Activated CD4-positive, alpha-beta memory T cell treated with anti-CD3 and anti-CD28 coated beads for 36 hours (primary cell): Measurements from ENCODE around the gene ZBTB20. TPM values are rescaled to one million over a fixed set of nuclear protein-coding genes. Genes with fewer than 3 reads are reported as not detected.
"Not testable (repeated sequence)": the region's sequence is repeated elsewhere in the genome, so short reads cannot be mapped to it uniquely, and the experiment has no call there.

ENCODE experiments used
- CTCF ChIA-PET: fragments of 350-600 bp; sonication (Branson Sonifier 250); formaldehyde crosslinking; loops from one replicate; lab custom pipeline; 2021; ENCODE audit warnings: antibody characterized with exemption, inconsistent platforms; lab: Charles Lee
- POLR2A ChIA-PET: fragments of 350-600 bp; sonication (Branson Sonifier 250); formaldehyde crosslinking; loops from one replicate; lab custom pipeline; 2021; ENCODE audit warnings: antibody characterized with exemption; lab: Charles Lee
- DNase-seq: peaks from one replicate; pipeline ENCODE4 v3.0.0-alpha.2; 2020
- H3K27ac Mint-ChIP-seq: one replicate; pipeline ENCODE4 v1.8.0; 2021; ENCODE audit warnings: mixed read lengths
- H3K27me3 Mint-ChIP-seq: one replicate; pipeline ENCODE4 v1.8.0; 2021; ENCODE audit warnings: mixed read lengths
- H3K36me3 Mint-ChIP-seq: one replicate; pipeline ENCODE4 v1.8.0; 2021; ENCODE audit warnings: mixed read lengths
- H3K4me1 Mint-ChIP-seq: one replicate; pipeline ENCODE4 v1.8.0; 2021; ENCODE audit warnings: low read depth, mixed read lengths
- H3K4me3 Mint-ChIP-seq: one replicate; pipeline ENCODE4 v1.8.0; 2021; ENCODE audit warnings: mild to moderate bottlenecking, mixed read lengths
- H3K9me3 Mint-ChIP-seq: one replicate; pipeline ENCODE4 v1.8.0; 2021; ENCODE audit warnings: mixed read lengths
- intact Hi-C: fragments of 100-400 bp; cut with micrococcal nuclease; formaldehyde crosslinking; loops from one replicate; pipeline ENCODE4 v1.15.1; 2023
- total RNA-seq, 2 experiments: library from RNA; stranded (reverse); gene quantifications; one replicate each; pipeline ENCODE4 v1.2.3, GENCODE V29; 2021

The ZBTB20 gene
- total RNA-seq, 2 experiments from 2014 or later = 4.4 to 5.4 TPM

GRCh38 chr3:114706591-114707232 lies 440.4 kb downstream of the ZBTB20 start:
- Mint-ChIP-seq H3K9me3 (no peaks in the 10 kb centered on the region), H3K27ac (no peak overlapping the region), H3K4me1 (peaks cover 9% of the 10 kb centered on the region), H3K36me3 (peaks cover under 1% of the 10 kb centered on the region), H3K4me3 (no peak overlapping the region), H3K27me3 (no peaks in the 10 kb centered on the region)
- DNase-seq = peak; percentile 50
- ChIA-PET CTCF (no interaction called here), POLR2A (no interaction called here)
- intact Hi-C loops = no loop called here

DNA sequence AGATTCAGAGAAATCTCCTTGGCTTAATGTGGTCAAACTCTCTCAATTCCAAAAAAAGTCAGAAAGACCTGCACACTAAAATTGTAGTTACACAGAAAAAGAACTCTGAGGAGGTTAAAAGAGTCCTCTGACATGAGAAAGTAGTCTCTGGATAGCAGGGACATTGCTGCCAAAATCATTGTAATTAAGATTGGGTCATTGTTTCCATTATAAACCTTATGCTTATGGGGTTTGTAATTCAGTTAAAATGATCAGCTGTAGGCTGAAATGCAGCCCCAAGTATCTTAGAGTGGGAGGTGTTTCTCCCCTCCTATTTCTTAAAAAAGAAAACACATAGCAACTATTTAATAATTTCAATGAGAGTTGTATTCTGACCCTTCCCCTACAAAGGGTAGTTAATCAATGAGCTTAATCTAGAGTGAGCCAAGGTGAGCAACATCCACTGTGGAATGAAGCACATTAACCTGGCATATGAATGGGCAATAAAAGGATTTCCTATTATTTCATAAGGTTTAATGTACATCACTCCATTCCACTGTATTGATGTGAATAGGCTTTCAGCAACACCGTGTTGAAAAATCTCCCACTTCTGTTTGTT lies 446.4 kb downstream of the ZBTB20 start:
- ChIA-PET POLR2A (no interaction called here), CTCF (no interaction called here)
- intact Hi-C loops = no loop called here
- H3K4me3 Mint-ChIP-seq = no peak overlapping the region
- H3K27ac Mint-ChIP-seq = no peak overlapping the region
- no peak for DNase-seq
- H3K9me3 Mint-ChIP-seq = no peaks in the 10 kb centered on the region
- no peaks in the 10 kb centered on the region for H3K36me3 Mint-ChIP-seq
- H3K27me3 Mint-ChIP-seq = no peaks in the 10 kb centered on the region
- H3K4me1 Mint-ChIP-seq = no peaks in the 10 kb centered on the region

DNA sequence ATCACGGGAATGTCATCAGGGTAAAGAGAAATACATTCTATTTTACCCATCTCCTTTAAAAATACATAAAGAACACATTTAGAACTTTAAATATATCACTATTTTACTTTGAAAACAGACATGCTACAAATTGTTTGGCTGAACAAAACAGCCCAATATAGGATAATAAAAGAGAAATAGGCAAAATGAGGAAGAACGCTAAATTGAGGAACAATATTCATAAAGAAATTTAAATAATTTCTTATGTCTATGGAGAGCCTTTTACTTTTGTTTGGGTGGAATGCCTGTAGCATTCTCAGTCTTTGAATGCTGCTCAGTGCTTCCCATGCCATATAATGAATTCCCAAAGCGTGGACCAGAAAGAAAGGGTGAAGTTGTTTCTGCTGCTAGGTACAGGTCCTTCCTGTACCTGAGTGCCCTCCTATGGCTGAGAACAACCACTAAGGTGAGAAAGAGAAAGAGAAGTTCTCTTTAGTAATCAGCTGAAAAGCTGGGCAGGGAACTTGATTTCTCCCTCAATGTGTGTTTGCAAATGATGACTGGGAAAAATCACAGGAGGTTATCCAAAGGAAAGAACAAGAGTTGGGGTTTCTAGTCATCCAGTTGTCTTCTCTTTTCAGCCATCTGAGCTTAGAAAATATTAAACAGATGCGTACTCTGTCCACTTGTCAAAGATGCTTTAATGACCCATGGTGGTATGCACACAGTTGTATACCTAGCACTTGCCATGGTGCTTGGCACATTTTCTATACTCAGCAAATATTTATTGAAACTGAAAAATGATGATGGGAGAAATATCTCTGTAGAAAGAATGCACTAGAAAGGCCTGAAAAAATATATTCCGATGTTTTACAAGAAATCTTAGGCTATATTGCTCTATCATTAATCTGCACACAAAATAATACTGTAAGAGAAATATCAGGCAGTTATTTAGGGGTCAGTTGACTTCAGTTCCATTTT lies 448.7 kb downstream of the ZBTB20 start:
- no peaks in the 10 kb centered on the region for H3K4me1 Mint-ChIP-seq

DNA sequence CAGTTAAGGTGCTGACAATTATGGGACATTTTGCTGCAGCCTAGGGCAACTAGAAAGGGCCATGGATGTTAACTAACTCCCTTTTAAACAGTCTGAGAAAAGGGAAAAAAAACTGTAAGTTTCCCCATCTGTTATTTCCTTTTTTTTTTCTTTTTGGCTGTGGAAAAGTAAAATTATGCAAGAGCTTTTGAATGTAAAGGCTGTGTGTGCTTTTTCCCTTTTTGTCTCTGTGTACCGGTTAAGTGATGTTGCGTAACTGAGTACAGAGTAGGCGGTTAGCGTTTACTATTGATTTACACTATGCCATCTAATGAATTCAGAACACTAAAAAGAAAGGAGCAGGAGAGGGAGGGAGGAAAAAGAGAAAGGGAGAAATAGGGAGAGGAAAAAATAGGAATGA lies 449.7 kb downstream of the ZBTB20 start:
- H3K27me3 Mint-ChIP-seq = no peaks in the 10 kb centered on the region
- CTCF ChIA-PET = no interaction called here
- no peaks in the 10 kb centered on the region for H3K9me3 Mint-ChIP-seq
- POLR2A ChIA-PET = no interaction called here
- H3K4me3 Mint-ChIP-seq = no peak overlapping the region
- DNase-seq = no peak
- peaks cover 6% of the 10 kb centered on the region for H3K4me1 Mint-ChIP-seq
- intact Hi-C loops = no loop called here
- no peak overlapping the region for H3K27ac Mint-ChIP-seq
- peaks cover 3% of the 10 kb centered on the region for H3K36me3 Mint-ChIP-seq

More for the DNA sequence above, 448.7 kb downstream of the ZBTB20 start:
- Mint-ChIP-seq H3K36me3 (no peaks in the 10 kb centered on the region), H3K27me3 (no peaks in the 10 kb centered on the region), H3K4me3 (no peak overlapping the region), H3K9me3 (no peaks in the 10 kb centered on the region), H3K27ac (no peak overlapping the region)
- no peak for DNase-seq
- intact Hi-C loops = no loop called here
- ChIA-PET CTCF (no interaction called here), POLR2A (no interaction called here)

- intact Hi-C loops = no loop called here
- CTCF ChIA-PET = interaction anchor here (0.7 kb wide), 1 partner anchor 8 kb away, joined by 3 read pairs; no protein-coding TSS in a partner anchor
- Mint-ChIP-seq H3K27me3 (no peaks in the 10 kb centered on the region), H3K4me3 (no peak overlapping the region), H3K27ac (no peak overlapping the region), H3K36me3 (peaks cover 3% of the 10 kb centered on the region), H3K9me3 (no peaks in the 10 kb centered on the region), H3K4me1 (peaks cover 12% of the 10 kb centered on the region)
- no peak for DNase-seq
- POLR2A ChIA-PET = no interaction called here
These were observed 452.8 kb downstream of the ZBTB20 start for GRCh38 chr3:114694251-114694650.

DNA sequence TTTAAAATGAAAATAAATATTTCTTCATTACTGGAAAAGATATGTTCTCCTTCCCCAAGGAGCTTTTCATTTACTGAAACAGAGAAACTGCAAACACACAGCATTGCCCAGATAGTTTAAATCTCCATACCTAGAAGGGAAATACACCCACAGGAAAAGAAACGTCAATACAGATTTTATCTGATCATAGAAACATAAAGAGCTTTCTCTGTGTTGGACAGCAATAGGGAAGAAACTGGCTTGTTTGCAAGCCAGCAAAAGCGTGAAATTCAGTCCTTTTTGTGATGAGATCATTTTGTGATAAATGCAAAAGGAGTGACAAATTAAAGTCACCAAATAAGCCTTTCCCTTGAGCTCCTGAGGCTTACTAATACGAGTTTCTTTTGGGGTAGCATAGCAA lies 455.2 kb downstream of the ZBTB20 start:
- Mint-ChIP-seq H3K27me3 (no peaks in the 10 kb centered on the region), H3K4me1 (peaks cover 15% of the 10 kb centered on the region), H3K4me3 (no peak overlapping the region), H3K27ac (no peak overlapping the region), H3K9me3 (no peaks in the 10 kb centered on the region), H3K36me3 (peaks cover 3% of the 10 kb centered on the region)
- ChIA-PET POLR2A (no interaction called here), CTCF (no interaction called here)
- intact Hi-C loops = no loop called here
- no peak for DNase-seq

GRCh38 chr3:114690911-114691310 lies 456.2 kb downstream of the ZBTB20 start:
- intact Hi-C loops = no loop called here

GRCh38 chr3:114687151-114687550 lies 459.9 kb downstream of the ZBTB20 start:
- H3K36me3 Mint-ChIP-seq = peaks cover 3% of the 10 kb centered on the region
- H3K4me3 Mint-ChIP-seq = no peak overlapping the region
- no peak overlapping the region for H3K27ac Mint-ChIP-seq
- peaks cover 12% of the 10 kb centered on the region for H3K4me1 Mint-ChIP-seq
- DNase-seq = no peak
- ChIA-PET POLR2A (no interaction called here), CTCF (no interaction called here)
- H3K27me3 Mint-ChIP-seq = no peaks in the 10 kb centered on the region
- intact Hi-C loops = no loop called here
- H3K9me3 Mint-ChIP-seq = no peaks in the 10 kb centered on the region

More at GRCh38 chr3:114690911-114691310, 456.2 kb downstream of the ZBTB20 start:
- Mint-ChIP-seq H3K36me3 (peaks cover 4% of the 10 kb centered on the region), H3K9me3 (no peaks in the 10 kb centered on the region), H3K4me1 (peaks cover 20% of the 10 kb centered on the region), H3K4me3 (no peak overlapping the region), H3K27me3 (no peaks in the 10 kb centered on the region), H3K27ac (no peak overlapping the region)
- ChIA-PET CTCF (no interaction called here), POLR2A (no interaction called here)
- no peak for DNase-seq

DNA sequence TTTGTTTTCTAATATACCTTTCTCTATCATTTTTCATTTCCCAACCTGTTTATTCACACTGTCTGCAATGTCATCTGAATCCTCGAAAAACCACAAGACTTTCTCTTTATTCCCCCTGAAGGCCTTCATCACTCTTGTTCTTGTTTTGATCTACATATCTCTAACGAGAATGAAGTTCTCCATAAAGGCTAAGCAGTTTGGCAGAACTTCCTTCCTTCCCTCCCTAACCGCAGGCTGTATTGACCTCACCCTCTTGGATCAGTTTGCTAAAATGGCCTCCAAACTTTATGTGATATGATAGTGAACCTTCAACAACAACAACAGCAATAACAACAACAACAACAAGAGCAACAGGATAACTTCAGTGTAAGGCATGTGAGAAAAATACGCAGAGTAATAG lies 460.5 kb downstream of the ZBTB20 start:
- CTCF ChIA-PET = no interaction called here
- Mint-ChIP-seq H3K9me3 (no peaks in the 10 kb centered on the region), H3K4me1 (peaks cover 8% of the 10 kb centered on the region), H3K36me3 (peaks cover 3% of the 10 kb centered on the region), H3K4me3 (no peak overlapping the region), H3K27me3 (no peaks in the 10 kb centered on the region), H3K27ac (no peak overlapping the region)
- POLR2A ChIA-PET = no interaction called here
- DNase-seq = no peak
- intact Hi-C loops = no loop called here

DNA sequence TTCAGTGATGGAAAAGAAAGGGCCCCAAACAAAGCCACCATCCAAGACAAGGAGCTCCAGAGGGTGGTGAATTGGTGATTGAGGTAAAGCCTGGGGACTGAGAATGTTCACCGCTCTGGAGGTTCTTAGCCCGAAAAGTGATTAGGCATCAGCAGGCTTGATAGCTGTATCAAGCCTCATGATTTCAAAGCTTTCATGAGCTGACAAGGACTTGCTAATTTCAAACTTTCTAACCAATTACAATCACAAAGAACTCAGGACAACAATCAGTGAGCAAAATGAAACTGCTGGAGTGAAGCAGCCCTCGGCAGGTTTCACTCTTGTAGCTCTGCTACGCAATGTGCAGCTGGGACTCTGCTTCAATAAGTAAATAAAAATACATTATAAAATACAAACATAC lies 461.9 kb downstream of the ZBTB20 start:
- H3K27me3 Mint-ChIP-seq = no peaks in the 10 kb centered on the region
- H3K9me3 Mint-ChIP-seq = peaks cover 6% of the 10 kb centered on the region
- intact Hi-C loops = no loop called here
- H3K4me3 Mint-ChIP-seq = no peak overlapping the region
- H3K36me3 Mint-ChIP-seq = peaks cover 5% of the 10 kb centered on the region
- ChIA-PET CTCF (no interaction called here), POLR2A (no interaction called here)
- H3K27ac Mint-ChIP-seq = no peak overlapping the region
- H3K4me1 Mint-ChIP-seq = peaks cover 8% of the 10 kb centered on the region
- no peak for DNase-seq

GRCh38 chr3:114680299-114680698 lies 466.8 kb downstream of the ZBTB20 start:
- no peaks in the 10 kb centered on the region for H3K27me3 Mint-ChIP-seq
- H3K9me3 Mint-ChIP-seq = peaks cover 11% of the 10 kb centered on the region
- POLR2A ChIA-PET = no interaction called here
- H3K36me3 Mint-ChIP-seq = peaks cover 10% of the 10 kb centered on the region
- DNase-seq = no peak
- H3K4me1 Mint-ChIP-seq = no peaks in the 10 kb centered on the region
- intact Hi-C loops = no loop called here
- no peak overlapping the region for H3K27ac Mint-ChIP-seq
- no peak overlapping the region for H3K4me3 Mint-ChIP-seq
- CTCF ChIA-PET = no interaction called here

GRCh38 chr3:114679773-114680172 lies 467.3 kb downstream of the ZBTB20 start:
- H3K4me1 Mint-ChIP-seq, H3K4me3 Mint-ChIP-seq, CTCF ChIA-PET, DNase-seq, H3K27ac Mint-ChIP-seq, POLR2A ChIA-PET, intact Hi-C loops, H3K27me3 Mint-ChIP-seq: not testable (repeated sequence)
- peaks cover 10% of the 10 kb centered on the region for H3K36me3 Mint-ChIP-seq
- peaks cover 11% of the 10 kb centered on the region for H3K9me3 Mint-ChIP-seq
